Body of pancreas (tissue), 4 donors: ENCODE data around the gene SLC28A1.

Experiments used
- POLR2A ChIP-seq, 3 donors: fragments of 450-650 bp; IDR thresholded peaks; one replicate each; pipeline ENCODE4 v1.6.1; 2016; ENCODE audit warnings: antibody characterized with exemption in 3 of 3, mild to moderate bottlenecking in 2 of 3
- TF ChIP-seq, protein P1 (sequence below), 7 experiments: fragments of 450-650 bp in 4 of 7; fragments of 200-600 bp in 3 of 7; sonication (generic) in 3 of 7; IDR thresholded peaks; one replicate each; pipeline ENCODE4 v1.5.1; 2016 to 2019; ENCODE audit warnings: antibody characterized with exemption in 7 of 7

DNA sequence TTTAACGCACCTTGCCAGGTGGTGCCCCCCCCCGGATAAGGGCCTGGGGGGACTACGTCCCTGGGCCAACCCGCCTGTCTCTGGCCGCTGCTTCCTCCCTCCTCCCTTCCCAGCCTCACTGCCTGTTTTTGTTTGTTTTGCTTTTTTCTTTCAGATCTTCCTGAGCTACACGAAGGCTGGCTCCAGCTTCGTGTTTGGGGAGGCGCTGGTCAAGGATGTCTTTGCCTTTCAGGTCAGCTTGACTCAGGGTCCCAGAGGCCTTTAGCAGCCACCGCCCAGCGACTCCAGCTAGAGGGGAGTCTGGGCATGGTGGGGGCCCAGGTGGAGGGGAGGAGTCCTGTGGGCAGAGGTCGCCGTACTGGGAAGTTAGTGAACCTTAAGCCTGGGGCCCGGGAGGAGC lies 24.1 kb downstream of the SLC28A1 start:
- TF ChIP-seq, protein P1, sequence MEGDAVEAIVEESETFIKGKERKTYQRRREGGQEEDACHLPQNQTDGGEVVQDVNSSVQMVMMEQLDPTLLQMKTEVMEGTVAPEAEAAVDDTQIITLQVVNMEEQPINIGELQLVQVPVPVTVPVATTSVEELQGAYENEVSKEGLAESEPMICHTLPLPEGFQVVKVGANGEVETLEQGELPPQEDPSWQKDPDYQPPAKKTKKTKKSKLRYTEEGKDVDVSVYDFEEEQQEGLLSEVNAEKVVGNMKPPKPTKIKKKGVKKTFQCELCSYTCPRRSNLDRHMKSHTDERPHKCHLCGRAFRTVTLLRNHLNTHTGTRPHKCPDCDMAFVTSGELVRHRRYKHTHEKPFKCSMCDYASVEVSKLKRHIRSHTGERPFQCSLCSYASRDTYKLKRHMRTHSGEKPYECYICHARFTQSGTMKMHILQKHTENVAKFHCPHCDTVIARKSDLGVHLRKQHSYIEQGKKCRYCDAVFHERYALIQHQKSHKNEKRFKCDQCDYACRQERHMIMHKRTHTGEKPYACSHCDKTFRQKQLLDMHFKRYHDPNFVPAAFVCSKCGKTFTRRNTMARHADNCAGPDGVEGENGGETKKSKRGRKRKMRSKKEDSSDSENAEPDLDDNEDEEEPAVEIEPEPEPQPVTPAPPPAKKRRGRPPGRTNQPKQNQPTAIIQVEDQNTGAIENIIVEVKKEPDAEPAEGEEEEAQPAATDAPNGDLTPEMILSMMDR (IDR thresholded peaks at IDR 0.05): no peak
- TF ChIP-seq POLR2A (IDR thresholded peaks at IDR 0.05): no peak
